Fibroblast of skin of right quadriceps (primary cell): Measurements from ENCODE around the gene GLYATL1B.
A peak's percentile ranks its signal among the peaks of the same experiment; 100 is the strongest.
"Not testable (repeated sequence)": the region's sequence is repeated elsewhere in the genome, so short reads cannot be mapped to it uniquely, and the experiment has no call there.

ENCODE experiments used
- DNase-seq: peaks from one replicate; pipeline ENCODE4 v3.0.0-alpha.2; 2013

GLYATL1B gene

GRCh38 chr11:59086007-59086406, at the start of gene GLYATL1B:
Gene GLYATL1B, plus strand, starts transcription at chr11:59086307. Its CDS starts 0 bp downstream, at chr11:59086307.
- DNase-seq, result not testable (repeated sequence)

GRCh38 chr11:59036542-59036941, 49.6 kb upstream of the GLYATL1B start:
- DNase-seq, result not testable (repeated sequence)

GRCh38 chr11:59037434-59037833, 48.7 kb upstream of the GLYATL1B start:
- not testable (repeated sequence) for DNase-seq

GRCh38 chr11:59040607-59041006, 45.5 kb upstream of the GLYATL1B start:
- no peak for DNase-seq

- not testable (repeated sequence) for DNase-seq
These were observed 34.7 kb upstream of the GLYATL1B start for GRCh38 chr11:59051383-59051782.

- DNase-seq, result not testable (repeated sequence)
These were observed 33.8 kb upstream of the GLYATL1B start for GRCh38 chr11:59052355-59052754.

GRCh38 chr11:59053387-59053786, 32.7 kb upstream of the GLYATL1B start:
- DNase-seq, result peak; percentile 39

- DNase-seq, result peak; percentile 93
These were observed 27.7 kb upstream of the GLYATL1B start for GRCh38 chr11:59058120-59059033.

- not testable (repeated sequence) for DNase-seq
These were observed 26.0 kb upstream of the GLYATL1B start for GRCh38 chr11:59060096-59060495.

GRCh38 chr11:59062602-59063529, 23.2 kb upstream of the GLYATL1B start:
- DNase-seq, result no peak

- not testable (repeated sequence) for DNase-seq
These were observed 21.9 kb upstream of the GLYATL1B start for GRCh38 chr11:59063996-59064727.

GRCh38 chr11:59069087-59069486, 17.0 kb upstream of the GLYATL1B start:
- DNase-seq, result no peak

GRCh38 chr11:59076876-59077571, 9.1 kb upstream of the GLYATL1B start:
- DNase-seq, result no peak

- no peak for DNase-seq
These were observed 7.7 kb upstream of the GLYATL1B start for GRCh38 chr11:59078435-59078834.

- no peak for DNase-seq
These were observed 7.0 kb upstream of the GLYATL1B start for GRCh38 chr11:59079086-59079485.

GRCh38 chr11:59080421-59080820, 5.7 kb upstream of the GLYATL1B start:
- DNase-seq, result not testable (repeated sequence)

- DNase-seq, result not testable (repeated sequence)
These were observed 4.6 kb upstream of the GLYATL1B start for GRCh38 chr11:59081430-59082020.

- DNase-seq, result no peak
These were observed 2.1 kb downstream of the GLYATL1B start for GRCh38 chr11:59088162-59088561.

- DNase-seq, result not testable (repeated sequence)
These were observed 7.5 kb downstream of the GLYATL1B start for GRCh38 chr11:59093576-59093975.

- DNase-seq, result not testable (repeated sequence)
These were observed 9.1 kb downstream of the GLYATL1B start for GRCh38 chr11:59095225-59095624.

GRCh38 chr11:59095972-59096575, 10.0 kb downstream of the GLYATL1B start:
- not testable (repeated sequence) for DNase-seq
